BLaER1 treated with 17β-estradiol and CSF1 and Interleukin-3, amounts not matched to agents 10 nM and 100 nM (cell line): ENCODE data around the gene BID.

ENCODE experiments used
- H3K27ac ChIP-seq, 11 experiments: shearing (Covaris generic); formaldehyde crosslinking; 2 replicates each; pipeline ENCODE4 v1.8.1; 2022
- H3K27me3 ChIP-seq, 11 experiments: shearing (Covaris generic); formaldehyde crosslinking; 2 replicates each; pipeline ENCODE4 v1.8.1; 2022
- H3K36me3 ChIP-seq, 11 experiments: shearing (Covaris generic); formaldehyde crosslinking; 2 replicates each; pipeline ENCODE4 v1.8.1; 2022
- H3K4me1 ChIP-seq, 10 experiments: shearing (Covaris generic); formaldehyde crosslinking; 2 replicates each; pipeline ENCODE4 v1.8.1; 2022
- H3K4me2 ChIP-seq, 11 experiments: shearing (Covaris generic); formaldehyde crosslinking; 2 replicates each; pipeline ENCODE4 v1.8.1; 2022
- H3K4me3 ChIP-seq, 10 experiments: shearing (Covaris generic); formaldehyde crosslinking; 2 replicates each; pipeline ENCODE4 v1.8.1; 2022
- H3K9ac ChIP-seq, 11 experiments: shearing (Covaris generic); formaldehyde crosslinking; 2 replicates each; pipeline ENCODE4 v1.8.1; 2022
- H3K9me3 ChIP-seq, 11 experiments: shearing (Covaris generic); formaldehyde crosslinking; replicated peaks in 1 of 11; 2 replicates each; pipeline ENCODE4 v1.8.1; 2022
- H4K20me1 ChIP-seq, 11 experiments: shearing (Covaris generic); formaldehyde crosslinking; 2 replicates each; pipeline ENCODE4 v1.8.1; 2022
- Cebpa-rat ChIP-seq, 11 experiments: shearing (Covaris generic); IDR thresholded peaks; 2 replicates each; pipeline ENCODE4 v1.8.1; 2022

Gene BID

GRCh38 chr22:17789379-17790200, 15.3 kb upstream of the BID start:
- Histone ChIP-seq H3K36me3 (peaks cover 0 to 37% (median 27%) of the 10 kb centered on the region in 11 experiments; a peak in 18 of 22 replicates), H3K9me3 (no peaks in the 10 kb centered on the region), H3K9ac (0 out of 22 replicates have a peak overlapping the region, but pooled peaks of 1 of the 11 experiments have one; percentile 13), H3K27me3 (peaks cover 0 to 5% (median 0%) of the 10 kb centered on the region in 11 experiments; a peak in 8 of 22 replicates), H3K4me3 (no peak overlapping the region), H3K4me2 (no peak overlapping the region), H4K20me1 (peaks cover 0 to 47% (median 0%) of the 10 kb centered on the region in 11 experiments; a peak in 7 of 22 replicates), H3K4me1 (peaks cover 11 to 45% (median 30%) of the 10 kb centered on the region in 10 experiments), H3K27ac (no peak overlapping the region)
- no peak for TF ChIP-seq Cebpa-rat (IDR thresholded peaks at IDR 0.05)

- Histone ChIP-seq H3K27ac (no peak overlapping the region), H3K4me3 (no peak overlapping the region), H3K4me1 (peaks cover 12 to 44% (median 35%) of the 10 kb centered on the region in 10 experiments), H3K9me3 (no peaks in the 10 kb centered on the region), H3K9ac (no peak overlapping the region; a peak in 1 of 22 replicates), H4K20me1 (peaks cover 0 to 39% (median 0%) of the 10 kb centered on the region in 11 experiments; a peak in 6 of 22 replicates), H3K36me3 (peaks cover 0 to 37% (median 27%) of the 10 kb centered on the region in 11 experiments; a peak in 18 of 22 replicates), H3K27me3 (no peaks in the 10 kb centered on the region), H3K4me2 (no peak overlapping the region)
- no peak for TF ChIP-seq Cebpa-rat (IDR thresholded peaks at IDR 0.05)
Observed at GRCh38 chr22:17788528-17789378, 14.5 kb upstream of the BID start.

- no peak for TF ChIP-seq Cebpa-rat (IDR thresholded peaks at IDR 0.05)
- no peak overlapping the region for H3K4me2 ChIP-seq
- no peaks in the 10 kb centered on the region for H3K27me3 ChIP-seq
- H3K9ac ChIP-seq, result no peak overlapping the region
- H3K27ac ChIP-seq, result no peak overlapping the region
- H3K9me3 ChIP-seq, result no peaks in the 10 kb centered on the region
- H3K4me3 ChIP-seq, result no peak overlapping the region
- peaks cover 21 to 45% (median 38%) of the 10 kb centered on the region in 10 experiments for H3K4me1 ChIP-seq
- H4K20me1 ChIP-seq, result peaks cover 0 to 32% (median 0%) of the 10 kb centered on the region in 11 experiments; a peak in 5 of 22 replicates
- H3K36me3 ChIP-seq, result peaks cover 0 to 37% (median 27%) of the 10 kb centered on the region in 11 experiments; a peak in 18 of 22 replicates
Observed at GRCh38 chr22:17787716-17788330, 13.6 kb upstream of the BID start.

- no peak overlapping the region for H3K27ac ChIP-seq
Observed at GRCh38 chr22:17787241-17787640, 13.0 kb upstream of the BID start.

GRCh38 chr22:17786435-17787161, 12.3 kb upstream of the BID start:
- Histone ChIP-seq H3K4me3 (no peak overlapping the region), H4K20me1 (peaks cover 0 to 20% (median 0%) of the 10 kb centered on the region in 11 experiments; a peak in 1 of 22 replicates), H3K9ac (peak overlapping the region in 2 of 11 experiments; percentile 0 to 16; a peak in 2 of 22 replicates), H3K27me3 (no peaks in the 10 kb centered on the region), H3K36me3 (peaks cover 0 to 37% (median 27%) of the 10 kb centered on the region in 11 experiments; a peak in 18 of 22 replicates), H3K9me3 (no peaks in the 10 kb centered on the region), H3K4me2 (peak overlapping the region in 9 of 11 experiments; percentile 2 to 41 (median 17); a peak in 11 of 22 replicates), H3K27ac (peak overlapping the region in 1 of 11 experiments; percentile 42; a peak in 1 of 22 replicates), H3K4me1 (peaks cover 34 to 45% (median 42%) of the 10 kb centered on the region in 10 experiments)
- no peak for TF ChIP-seq Cebpa-rat (IDR thresholded peaks at IDR 0.05)

More at GRCh38 chr22:17787241-17787640, 13.0 kb upstream of the BID start:
- TF ChIP-seq Cebpa-rat (IDR thresholded peaks at IDR 0.05), result no peak
- Histone ChIP-seq H3K9ac (no peak overlapping the region), H3K4me2 (no peak overlapping the region; a peak in 1 of 22 replicates), H3K36me3 (peaks cover 0 to 37% (median 27%) of the 10 kb centered on the region in 11 experiments; a peak in 18 of 22 replicates), H3K27me3 (no peaks in the 10 kb centered on the region), H3K9me3 (no peaks in the 10 kb centered on the region), H3K4me3 (no peak overlapping the region), H3K4me1 (peaks cover 27 to 45% (median 38%) of the 10 kb centered on the region in 10 experiments), H4K20me1 (peaks cover 0 to 27% (median 0%) of the 10 kb centered on the region in 11 experiments; a peak in 3 of 22 replicates)

GRCh38 chr22:17785185-17786184, 11.2 kb upstream of the BID start:
- Histone ChIP-seq H4K20me1 (peaks cover 0 to 19% (median 0%) of the 10 kb centered on the region in 11 experiments; a peak in 1 of 22 replicates), H3K4me3 (no peak overlapping the region), H3K9ac (peak overlapping the region in 1 of 11 experiments; percentile 0; a peak in 1 of 22 replicates), H3K36me3 (peaks cover 0 to 28% (median 19%) of the 10 kb centered on the region in 11 experiments; a peak in 18 of 22 replicates), H3K4me1 (peaks cover 45 to 55% (median 53%) of the 10 kb centered on the region in 10 experiments), H3K27me3 (no peaks in the 10 kb centered on the region), H3K27ac (peak overlapping the region in 4 of 11 experiments; percentile 3 to 26 (median 15); a peak in 2 of 22 replicates), H3K4me2 (0 out of 22 replicates have a peak overlapping the region, but pooled peaks of 1 of the 11 experiments have one; percentile 7), H3K9me3 (peaks cover 0 to under 1% (median 0%) of the 10 kb centered on the region in 11 experiments; a peak in 2 of 22 replicates)
- no peak for TF ChIP-seq Cebpa-rat (IDR thresholded peaks at IDR 0.05)
